SH-SY5Y (cell line): Measurements from ENCODE around the gene FBXO9.

Source experiments
- GATA2 ChIP-seq: IDR thresholded peaks from 2 replicates; pipeline ENCODE4 v1.6.1; 2011; ENCODE audit warnings: mild to moderate bottlenecking, low read depth, low read length
- GATA3 ChIP-seq: IDR thresholded peaks from 2 replicates; pipeline ENCODE4 v1.6.1; 2011; ENCODE audit warnings: low read depth, mild to moderate bottlenecking, low read length, moderate library complexity

DNA sequence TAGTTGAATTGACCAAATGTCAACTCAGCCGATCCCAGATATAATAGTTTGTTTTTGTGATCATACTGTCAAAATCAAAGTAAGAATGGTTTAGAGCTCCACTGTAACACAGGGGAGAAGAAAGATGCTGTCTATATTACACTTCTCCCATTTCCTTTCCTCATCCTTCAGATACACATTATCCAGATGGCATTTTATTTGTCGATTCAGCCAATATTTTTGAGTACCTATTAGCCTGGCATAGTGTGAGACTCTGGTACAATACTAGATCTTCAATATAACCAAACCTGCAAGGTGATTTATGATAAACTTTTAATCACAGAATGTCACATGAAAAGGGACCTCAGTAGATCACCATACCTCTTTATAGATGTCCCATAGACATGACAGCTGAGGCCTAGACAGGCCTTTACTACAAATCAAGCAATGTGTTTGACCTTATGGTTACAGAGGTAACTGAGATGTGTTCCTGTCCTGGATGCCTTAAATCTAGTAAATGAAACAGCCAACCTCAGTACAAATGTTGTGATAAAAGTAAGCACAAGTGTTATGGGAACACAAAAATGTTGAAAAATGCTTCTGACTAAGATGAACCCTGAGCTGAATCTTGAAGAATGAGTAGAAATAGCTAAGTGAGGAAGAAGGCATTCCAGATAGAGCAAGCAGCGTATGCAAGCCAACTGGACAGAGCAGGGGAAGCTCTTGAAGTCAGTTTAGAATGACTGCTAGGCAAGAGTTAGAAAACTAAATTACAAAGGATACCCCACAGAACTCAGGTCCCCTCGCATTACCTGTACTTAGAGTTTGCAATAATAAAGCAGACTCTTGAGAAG lies 1.9 kb downstream of the FBXO9 start:
- TF ChIP-seq GATA3 (no peak), GATA2 (no peak)
